H1 (cell line): ENCODE results near the gene OR10G3. TPM values are rescaled to one million over a fixed set of nuclear protein-coding genes. Genes with fewer than 3 reads are reported as not detected.

Source experiments
- CTCF ChIA-PET: fragments of 300-600 bp; sonication (Branson Sonifier 250); formaldehyde crosslinking; loops from one replicate; lab custom pipeline; 2021; ENCODE audit not compliant: partially characterized antibody; lab: Charles Lee
- POLR2A ChIA-PET: fragments of 300-600 bp; sonication (Branson Sonifier 250); formaldehyde crosslinking; loops from one replicate; lab custom pipeline; 2021; ENCODE audit warnings: inconsistent platforms; ENCODE audit not compliant: partially characterized antibody; lab: Charles Lee
- DNase-seq, 2 experiments: peaks; one replicate each; pipeline versions ENCODE4 v3.0.0 to v3.0.0-alpha.2; 2010 to 2022; ENCODE audit warnings: low spot score in 2 of 2, low read depth in 1 of 2, mixed read lengths in 1 of 2
- FAIRE-seq: peaks from 2 replicates; lab custom pipeline; 2011; peaks lifted over from hg19 to GRCh38; lab: Jason Lieb, UNC
- H2AFZ ChIP-seq: 2 replicates; pipeline ENCODE4 v1.8.1; 2012; ENCODE audit warnings: low read length, inconsistent platforms
- H2AK5ac ChIP-seq: 2 replicates; pipeline ENCODE4 v1.6.1; 2013; ENCODE audit warnings: low read depth, low read length
- H2BK120ac ChIP-seq: replicated peaks from 2 replicates; pipeline ENCODE3; 2013; ENCODE audit warnings: low read depth, low read length, inconsistent platforms
- H2BK12ac ChIP-seq: 2 replicates; pipeline ENCODE4 v1.6.1; 2013; ENCODE audit warnings: low read depth, low read length
- H2BK15ac ChIP-seq: 2 replicates; pipeline ENCODE4 v1.6.1; 2013; ENCODE audit warnings: low read length
- H2BK20ac ChIP-seq: 2 replicates; pipeline ENCODE4 v1.6.1; 2013; ENCODE audit warnings: low read length
- H2BK5ac ChIP-seq: 2 replicates; pipeline ENCODE4 v1.6.1; 2013; ENCODE audit warnings: low read depth, low read length
- H3K14ac ChIP-seq: 2 replicates; pipeline ENCODE4 v1.6.1; 2013; ENCODE audit warnings: inconsistent platforms; ENCODE audit not compliant: insufficient read length
- H3K18ac ChIP-seq: 2 replicates; pipeline ENCODE4 v1.6.1; 2013; ENCODE audit warnings: low read length; ENCODE audit errors: extremely low read depth
- H3K23ac ChIP-seq: 2 replicates; pipeline ENCODE4 v1.6.1; 2013; ENCODE audit warnings: inconsistent platforms; ENCODE audit not compliant: insufficient read length
- H3K23me2 ChIP-seq: 2 replicates; pipeline ENCODE4 v1.6.1; 2013; ENCODE audit warnings: low read depth, low read length
- H3K27ac ChIP-seq: 2 replicates; pipeline ENCODE4 v1.6.1; 2011; ENCODE audit warnings: low read depth, low read length, inconsistent platforms
- H3K27me3 ChIP-seq, 4 experiments: replicated peaks in 1 of 4; 1 replicate in 1 of 4; 2 replicates in 3 of 4; pipeline versions ENCODE4 v1.6.1 to v1.8.1; 2011 to 2013; ENCODE audit warnings: low read length in 3 of 4, mild to moderate bottlenecking in 3 of 4, inconsistent platforms in 2 of 4, mixed read lengths in 2 of 4, moderate library complexity in 1 of 4; ENCODE audit not compliant: control insufficient read depth in 3 of 4, insufficient read depth in 3 of 4; ENCODE audit errors: extremely low read depth in 1 of 4
- H3K36me3 ChIP-seq, 4 experiments: 2 replicates each; pipeline versions ENCODE4 v1.6.1 to v1.8.1; 2011 to 2013; ENCODE audit warnings: mild to moderate bottlenecking in 4 of 4, low read length in 3 of 4, moderate library complexity in 2 of 4, control low read depth in 1 of 4, inconsistent platforms in 1 of 4; ENCODE audit not compliant: insufficient read depth in 4 of 4, control insufficient read depth in 2 of 4
- H3K4ac ChIP-seq: replicated peaks from 2 replicates; pipeline ENCODE3; 2013; ENCODE audit warnings: low read length, low read depth, mixed read lengths, inconsistent platforms; ENCODE audit not compliant: insufficient read length
- H3K4me1 ChIP-seq, 4 experiments: replicated peaks in 1 of 4; 1 replicate in 1 of 4; 2 replicates in 3 of 4; pipeline versions ENCODE4 v1.6.1 to v1.8.1; 2011 to 2013; ENCODE audit warnings: low read length in 3 of 4, inconsistent platforms in 2 of 4, mixed read lengths in 1 of 4; ENCODE audit not compliant: insufficient read depth in 4 of 4, control insufficient read depth in 3 of 4
- H3K4me2 ChIP-seq, 2 experiments: 2 replicates each; pipeline versions ENCODE4 v1.6.1 to v1.8.1; 2011 to 2013; ENCODE audit warnings: low read depth in 2 of 2, low read length in 2 of 2, control low read depth in 1 of 2, inconsistent platforms in 1 of 2, mild to moderate bottlenecking in 1 of 2; ENCODE audit not compliant: insufficient read depth in 1 of 2
- H3K4me3 ChIP-seq, 4 experiments: fragments of 200-600, 300-600 bp in 1 of 4; sonication (generic), shearing (Covaris generic), sonication (Bioruptor Twin) in 1 of 4; 2 replicates each; pipeline versions ENCODE4 v1.5.1 to v1.8.1; 2011 to 2016; ENCODE audit warnings: low read length in 4 of 4, low read depth in 3 of 4, control low read depth in 2 of 4, inconsistent platforms in 2 of 4, mild to moderate bottlenecking in 2 of 4, mixed read lengths in 1 of 4, moderate library complexity in 1 of 4; ENCODE audit not compliant: insufficient read depth in 2 of 4; ENCODE audit errors: extremely low read depth in 1 of 4
- H3K56ac ChIP-seq: replicated peaks from 2 replicates; pipeline ENCODE3; 2013; ENCODE audit warnings: low read depth, mild to moderate bottlenecking, mixed read lengths, low read length, inconsistent platforms; ENCODE audit not compliant: insufficient read length
- H3K79me1 ChIP-seq: 2 replicates; pipeline ENCODE4 v1.6.1; 2013; ENCODE audit warnings: low read depth, low read length, control low read depth
- H3K79me2 ChIP-seq, 2 experiments: 2 replicates each; pipeline versions ENCODE4 v1.6.1 to v1.8.1; 2012 to 2013; ENCODE audit warnings: low read length in 2 of 2, mild to moderate bottlenecking in 2 of 2, inconsistent platforms in 1 of 2; ENCODE audit not compliant: insufficient read depth in 2 of 2, control insufficient read depth in 1 of 2
- H3K9ac ChIP-seq, 4 experiments: replicated peaks in 1 of 4; 1 replicate in 1 of 4; 2 replicates in 3 of 4; pipeline versions ENCODE4 v1.6.1 to v1.8.1; 2011 to 2013; ENCODE audit warnings: low read depth in 3 of 4, low read length in 3 of 4, control low read depth in 2 of 4, mild to moderate bottlenecking in 2 of 4, moderate library complexity in 2 of 4, inconsistent platforms in 1 of 4; ENCODE audit errors: extremely low read depth in 1 of 4
- H3K9me3 ChIP-seq, 2 experiments: 2 replicates each; pipeline versions ENCODE4 v1.6.1 to v1.8.1; 2012 to 2013; ENCODE audit warnings: mild to moderate bottlenecking in 2 of 2, moderate library complexity in 2 of 2, control low read depth in 1 of 2, inconsistent platforms in 1 of 2, low read depth in 1 of 2, low read length in 1 of 2, mixed read lengths in 1 of 2; ENCODE audit not compliant: insufficient read depth in 2 of 2
- H4K20me1 ChIP-seq, 2 experiments: replicated peaks in 1 of 2; 2 replicates each; pipeline versions ENCODE3 to v1.8.1; 2011 to 2013; ENCODE audit warnings: inconsistent platforms in 2 of 2, low read length in 2 of 2, mild to moderate bottlenecking in 1 of 2; ENCODE audit not compliant: insufficient read depth in 2 of 2, control insufficient read depth in 1 of 2
- H4K5ac ChIP-seq: 2 replicates; pipeline ENCODE4 v1.6.1; 2013; ENCODE audit warnings: low read length, low read depth, mixed read lengths, inconsistent platforms; ENCODE audit not compliant: insufficient read length
- H4K8ac ChIP-seq: 2 replicates; pipeline ENCODE4 v1.8.0; 2013; ENCODE audit warnings: mild to moderate bottlenecking, moderate library complexity, low read length, inconsistent platforms; ENCODE audit not compliant: insufficient read depth; ENCODE audit errors: extremely low read depth
- H4K91ac ChIP-seq: replicated peaks from 2 replicates; pipeline ENCODE3; 2013; ENCODE audit warnings: low read length, mixed read lengths, inconsistent platforms; ENCODE audit not compliant: insufficient read length
- JUN ChIP-seq: IDR thresholded peaks from 2 replicates; pipeline ENCODE4 v1.6.1; 2011; ENCODE audit warnings: low read depth, mild to moderate bottlenecking, improper control_type of control experiment, low read length
- MAFK ChIP-seq: IDR thresholded peaks from 2 replicates; pipeline ENCODE4 v1.6.1; 2012; ENCODE audit warnings: low read depth, mild to moderate bottlenecking, improper control_type of control experiment, low read length
- POLR2AphosphoS5 ChIP-seq: IDR thresholded peaks from 2 replicates; pipeline ENCODE4 v1.6.1; 2011; ENCODE audit warnings: low read depth, low read length
- SIN3A ChIP-seq, 2 experiments: IDR thresholded peaks in 1 of 2; conservative IDR thresholded peaks in 1 of 2; 2 replicates each; pipeline ENCODE4 v1.6.1; 2011 to 2012; ENCODE audit warnings: low read length in 2 of 2, improper control_type of control experiment in 1 of 2, low read depth in 1 of 2, mild to moderate bottlenecking in 1 of 2
- SP1 ChIP-seq: IDR thresholded peaks from 2 replicates; pipeline ENCODE4 v1.6.1; 2011; ENCODE audit warnings: low read depth, low read length
- WGBS, 2 experiments: shearing (Covaris generic) in 1 of 2; methylation state at CpG; one replicate each; pipeline versions ENCODE4 v1.1.6 to v1.1.7; 2013 to 2015; ENCODE audit warnings: low lambda C conversion rate in 2 of 2, mixed read lengths in 2 of 2, inconsistent platforms in 1 of 2, low coverage in 1 of 2, missing lambda C conversion rate in 1 of 2; ENCODE audit not compliant: insufficient replicate concordance in 2 of 2, insufficient coverage in 1 of 2, insufficient read length in 1 of 2; ENCODE audit errors: extremely low coverage in 1 of 2, missing lambda C conversion rate in 1 of 2; 5-methylcytosine and 5-hydroxymethylcytosine counted together
- polyA plus RNA-seq, 7 experiments: library from polyadenylated mRNA; depleted of rRNA in 3 of 7; stranded (reverse) in 5 of 7; unstranded in 2 of 7; fragments of >200 nt in 5 of 7; fragments of 200-250 nt in 2 of 7; gene quantifications; 1 replicate in 5 of 7; 2 replicates in 1 of 7; 4 replicates in 1 of 7; pipeline versions ENCODE4 v1.2.1 to v1.2.3, GENCODE V29; 2011 to 2013; ENCODE audit warnings: missing spikeins in 2 of 7, mixed read lengths in 2 of 7
- total RNA-seq: library from RNA; stranded (reverse); fragmentation: NEBNext Ultra II Directional; extraction: Animal tissue kit (Norgen Biotek cat#: 25700); gene quantifications from 2 replicates; pipeline ENCODE4 v1.2.1, GENCODE V29; 2021
- TF ChIP-seq, protein P1 (sequence below): IDR thresholded peaks from 2 replicates; pipeline ENCODE4 v1.6.1; 2012; ENCODE audit warnings: inconsistent platforms

Gene OR10G3
- total and polyA plus RNA-seq, 2 of the 8 experiments (the other 6 are each of a cell fraction or from before 2014, with no cell fraction given): not detected

DNA sequence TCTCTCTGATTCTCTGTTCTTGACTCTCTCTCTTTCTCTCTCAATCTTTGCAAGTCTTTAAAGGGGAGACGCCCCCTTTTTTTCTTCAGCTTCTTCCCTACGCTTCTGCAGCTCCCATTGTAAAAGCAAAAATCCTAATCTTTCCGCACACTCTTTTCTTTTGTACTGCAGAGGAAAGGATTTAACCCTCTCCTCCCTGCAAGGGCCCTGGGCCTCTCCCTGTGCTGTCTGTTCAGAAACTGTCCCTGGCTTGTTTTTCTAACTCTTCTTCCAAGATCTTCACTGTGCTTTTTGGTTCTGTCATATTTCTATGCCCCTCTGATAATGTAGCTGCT, 42.8 kb downstream of the OR10G3 start:
- peak overlapping the region; percentile 22 for H4K5ac ChIP-seq
- H2BK5ac ChIP-seq: peak overlapping the region; percentile 95
- WGBS, 2 experiments: 0% methylated on average over 3 of the region's 3 CpGs; no CpG with 5 or more reads in 1 of the 2 experiments
- H3K27ac ChIP-seq: peak overlapping the region; percentile 91
- CTCF ChIA-PET: interaction anchor here (1.7 to 2.4 kb wide), 4 partner anchors 11 to 60 kb away, joined by 3 to 9 read pairs (median 6); partner anchors contain the start of genes SALL2 and TOX4
- H4K91ac ChIP-seq: peak overlapping the region; percentile 89
- no peak overlapping the region for H3K14ac ChIP-seq
- no peaks in the 10 kb centered on the region for H3K27me3 ChIP-seq
- H3K56ac ChIP-seq: peak overlapping the region; percentile 85
- TF ChIP-seq, protein P1, sequence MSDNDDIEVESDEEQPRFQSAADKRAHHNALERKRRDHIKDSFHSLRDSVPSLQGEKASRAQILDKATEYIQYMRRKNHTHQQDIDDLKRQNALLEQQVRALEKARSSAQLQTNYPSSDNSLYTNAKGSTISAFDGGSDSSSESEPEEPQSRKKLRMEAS: no peak
- TF ChIP-seq SIN3A (conservative IDR thresholded peaks at IDR 0.05 in 1 of 2, IDR thresholded peaks at IDR 0.05 in 1 of 2; ENCODE audit: low read depth in 1 of 2, low read length in 2 of 2): no peak; a peak in 1 of 4 replicates
- TF ChIP-seq SP1: 0 out of 2 replicates have a peak, but pooled peaks have one; percentile 20
- no peak for TF ChIP-seq JUN
- TF ChIP-seq POLR2AphosphoS5: no peak
- TF ChIP-seq MAFK: no peak
- H3K9me3 ChIP-seq: no peaks in the 10 kb centered on the region
- no peak overlapping the region for H2BK20ac ChIP-seq
- no peaks in the 10 kb centered on the region for H3K79me1 ChIP-seq
- no peak overlapping the region for H3K23ac ChIP-seq
- FAIRE-seq (peak; percentile 75), DNase-seq (no peak)
- H3K36me3 ChIP-seq: peaks cover 0 to 1% (median 0%) of the 10 kb centered on the region in 4 experiments; a peak in 1 of 8 replicates
- H3K9ac ChIP-seq: peak overlapping the region; percentile 46 to 91 (median 68)
- H2BK120ac ChIP-seq: peak overlapping the region; percentile 67
- H3K18ac ChIP-seq: peak overlapping the region; percentile 94
- no peak overlapping the region for H2AFZ ChIP-seq
- no peaks in the 10 kb centered on the region for H4K20me1 ChIP-seq
- H3K4me2 ChIP-seq: peak overlapping the region; percentile 74 to 94
- H4K8ac ChIP-seq: no peak overlapping the region
- peaks cover 7% of the 10 kb centered on the region for H3K23me2 ChIP-seq
- H3K4me3 ChIP-seq: peak overlapping the region; percentile 87 to 96 (median 92)
- POLR2A ChIA-PET: interaction anchor here (0.6 to 32.5 kb wide), 9 partner anchors 10 to 949 kb away, joined by 3 to 769 read pairs (median 5); partner anchors contain the start of genes METTL3 and SALL2
- H2BK12ac ChIP-seq: peak overlapping the region; percentile 95
- H3K4ac ChIP-seq: no peak overlapping the region
- peaks cover 27 to 67% of the 10 kb centered on the region in 2 experiments for H3K79me2 ChIP-seq
- H2BK15ac ChIP-seq: no peak overlapping the region; the same call in 1 of the 2 replicates
- H3K4me1 ChIP-seq: peaks cover 0 to 20% (median 16%) of the 10 kb centered on the region in 4 experiments
- 0 out of 2 replicates have a peak overlapping the region, but pooled peaks have one; percentile 82 for H2AK5ac ChIP-seq
